GM19193 (cell line): ENCODE results near the gene UNC13C.

ENCODE experiments used
- POLR2A ChIP-seq: IDR thresholded peaks from 4 replicates; pipeline ENCODE4 v1.6.1; 2011; ENCODE audit not compliant: insufficient read depth, insufficient read length; ENCODE audit errors: extremely low read depth

The UNC13C gene

DNA sequence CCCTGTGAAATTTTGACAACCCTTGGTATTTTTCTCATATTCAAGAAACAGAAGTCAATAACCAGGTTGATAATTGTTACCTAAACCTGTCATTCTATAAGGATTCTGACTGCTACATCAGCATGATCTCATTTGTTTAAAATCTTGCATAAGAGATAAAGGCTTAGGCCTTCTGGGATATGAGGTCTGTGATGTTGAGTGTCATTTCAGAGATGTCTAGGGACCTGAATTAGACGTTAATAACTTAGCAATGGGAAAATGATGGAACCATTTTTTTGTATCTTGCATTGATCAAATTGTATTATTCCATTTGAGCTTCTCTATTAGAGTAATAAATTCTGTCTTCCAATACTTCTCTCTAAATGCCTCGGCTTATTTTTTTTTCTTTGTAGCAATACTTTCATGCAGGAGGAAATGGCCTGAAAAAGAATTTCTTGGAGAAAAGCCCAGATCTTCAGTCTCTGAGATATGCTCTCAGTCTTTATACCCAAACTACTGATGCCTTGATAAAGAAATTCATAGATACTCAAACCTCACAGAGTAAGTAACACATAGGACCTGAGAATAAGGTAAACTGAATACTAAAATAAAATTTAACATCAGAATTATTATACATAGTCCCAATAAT is 589.3 kb downstream of the UNC13C start:
- TF ChIP-seq POLR2A: no peak

DNA sequence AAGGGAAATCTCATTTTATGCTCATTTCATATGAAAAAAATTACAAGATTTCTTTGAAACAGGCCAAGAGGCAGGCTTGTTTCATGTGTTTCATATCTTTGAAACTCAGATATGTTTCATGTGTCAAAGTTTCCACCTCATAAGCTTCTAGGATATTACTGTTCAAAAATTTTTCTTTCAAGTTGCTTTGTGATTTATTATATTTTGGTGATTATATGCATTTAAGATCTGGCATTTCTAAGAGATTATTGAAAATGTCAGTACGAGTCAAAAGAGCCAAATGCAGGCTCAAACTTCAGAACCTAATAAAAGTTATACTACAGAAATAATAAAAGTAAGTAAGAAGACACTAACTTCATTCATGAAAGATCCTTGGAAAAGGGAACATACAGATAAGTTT is 590.1 kb downstream of the UNC13C start:
- TF ChIP-seq POLR2A: no peak

DNA sequence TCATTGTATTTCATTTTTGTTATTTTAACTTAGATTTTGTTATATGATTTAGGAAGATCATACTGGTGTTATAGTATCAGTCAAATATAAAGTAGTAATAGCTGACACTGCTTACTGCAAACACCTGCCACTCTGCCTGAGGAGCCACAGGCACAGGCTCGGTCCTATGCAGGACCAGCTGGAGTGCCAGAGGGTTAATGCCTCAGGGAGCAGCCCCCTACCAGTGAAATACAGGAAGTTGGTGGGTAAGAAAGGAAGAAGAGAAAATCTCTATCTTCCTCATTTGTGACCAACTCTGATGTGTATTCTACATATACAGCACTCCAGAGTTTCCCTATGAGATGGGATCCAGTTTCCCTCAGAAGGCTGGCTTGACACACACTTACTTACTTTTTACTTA is 593.3 kb downstream of the UNC13C start:
- TF ChIP-seq POLR2A: no peak

- no peak for TF ChIP-seq POLR2A
Observed at GRCh38 chr15:54575586-54575985, 597.3 kb downstream of the UNC13C start.

- TF ChIP-seq POLR2A: no peak
Observed at GRCh38 chr15:54576298-54576935, 598.2 kb downstream of the UNC13C start.

GRCh38 chr15:54577476-54578250 is 599.4 kb downstream of the UNC13C start:
- no peak for TF ChIP-seq POLR2A

DNA sequence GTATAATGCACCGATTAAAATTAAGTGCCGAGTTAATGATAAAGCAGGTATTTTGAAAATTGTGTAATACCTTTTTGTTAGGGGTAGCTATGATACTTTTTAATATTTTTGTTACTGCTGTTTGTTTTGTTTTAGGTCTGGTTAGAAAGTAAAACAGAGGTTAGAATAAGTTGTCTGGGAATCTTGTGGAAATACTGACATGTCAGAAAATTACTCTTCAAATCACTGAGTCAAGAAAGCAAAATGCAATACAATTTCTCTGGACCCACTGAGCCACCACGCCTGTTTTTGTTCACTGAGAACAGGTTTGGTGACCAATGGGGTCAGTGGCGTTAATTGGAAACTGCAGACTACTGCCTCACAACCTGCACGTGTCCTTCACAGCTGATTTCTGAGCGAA is 601.6 kb downstream of the UNC13C start:
- TF ChIP-seq POLR2A: no peak

DNA sequence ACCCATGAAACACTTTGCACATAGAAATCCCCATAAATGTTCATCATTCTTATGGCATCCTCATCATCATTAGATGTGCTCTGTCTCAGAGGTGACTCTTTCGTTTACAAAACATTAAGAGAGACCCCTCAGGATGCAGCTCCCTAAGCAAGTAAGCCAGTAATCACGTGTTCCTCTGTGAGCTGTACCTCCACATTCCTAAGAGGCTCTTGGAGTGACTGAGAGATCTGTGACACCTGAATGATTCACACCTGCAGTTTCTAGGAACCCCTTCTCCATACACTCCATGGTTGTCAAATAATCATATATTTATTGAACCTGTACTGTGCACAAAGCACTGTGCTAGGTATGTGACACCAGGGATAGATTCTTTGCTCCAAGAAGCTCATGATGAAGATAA is 602.4 kb downstream of the UNC13C start:
- TF ChIP-seq POLR2A: no peak

DNA sequence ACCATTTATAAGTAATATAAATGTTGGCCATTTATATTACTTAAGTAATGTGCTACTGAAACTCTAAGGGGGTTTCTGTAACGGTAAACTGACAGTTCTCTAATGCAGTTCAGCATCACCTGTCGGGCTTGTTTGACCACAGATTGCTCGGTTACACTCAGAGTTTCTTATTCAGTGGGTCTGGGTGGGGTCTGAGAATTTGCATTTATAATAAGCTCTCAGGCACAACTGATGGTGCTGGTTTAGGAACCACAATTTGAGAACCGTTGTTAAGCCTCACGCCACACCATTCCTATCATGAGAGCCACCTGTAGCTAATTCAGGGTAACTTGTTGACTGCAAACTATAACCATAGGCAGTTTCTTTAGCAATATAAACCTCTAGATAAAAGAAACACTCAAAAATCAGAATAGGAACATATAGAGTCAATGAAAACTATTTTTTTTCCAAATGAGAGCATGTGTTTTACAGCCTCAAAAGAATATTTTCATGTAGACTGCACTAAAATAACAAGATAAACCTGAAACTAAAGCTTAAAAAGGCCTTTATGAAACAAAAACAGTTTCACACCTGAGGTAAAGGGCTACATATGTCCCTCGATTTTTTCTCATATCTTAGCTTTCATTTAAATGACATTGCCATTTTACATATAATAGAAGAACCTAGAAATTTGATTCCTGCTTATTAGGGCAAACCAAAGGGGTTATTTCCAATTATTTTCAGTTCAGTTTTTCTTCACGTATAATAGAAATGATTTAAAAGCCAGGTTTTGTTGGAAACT is 604.8 kb downstream of the UNC13C start:
- no peak for TF ChIP-seq POLR2A

- TF ChIP-seq POLR2A: no peak
Observed at GRCh38 chr15:54585063-54585462, 606.8 kb downstream of the UNC13C start.

DNA sequence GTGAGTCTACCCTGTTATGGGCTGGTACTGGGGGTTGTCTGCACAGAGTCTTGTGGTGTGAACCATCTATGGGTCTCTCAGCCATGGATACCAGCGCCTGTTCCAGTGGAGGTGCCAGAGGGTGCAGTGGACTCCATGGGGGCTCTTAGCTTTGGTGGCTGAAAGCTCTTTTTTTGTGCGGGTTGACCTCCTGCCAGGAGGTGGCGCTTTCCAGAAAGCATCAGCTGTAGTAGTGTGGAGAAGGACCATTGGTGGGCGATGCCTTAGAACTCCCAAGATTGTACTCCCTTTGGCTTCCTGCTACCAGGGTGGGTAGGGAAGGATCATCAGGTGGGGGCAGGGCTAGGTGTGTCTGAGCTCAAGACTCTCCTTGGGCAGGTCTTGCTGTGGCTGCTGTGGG is 615.9 kb downstream of the UNC13C start:
- TF ChIP-seq POLR2A: no peak

- TF ChIP-seq POLR2A: no peak
Observed at GRCh38 chr15:54599386-54599785, 621.1 kb downstream of the UNC13C start.

DNA sequence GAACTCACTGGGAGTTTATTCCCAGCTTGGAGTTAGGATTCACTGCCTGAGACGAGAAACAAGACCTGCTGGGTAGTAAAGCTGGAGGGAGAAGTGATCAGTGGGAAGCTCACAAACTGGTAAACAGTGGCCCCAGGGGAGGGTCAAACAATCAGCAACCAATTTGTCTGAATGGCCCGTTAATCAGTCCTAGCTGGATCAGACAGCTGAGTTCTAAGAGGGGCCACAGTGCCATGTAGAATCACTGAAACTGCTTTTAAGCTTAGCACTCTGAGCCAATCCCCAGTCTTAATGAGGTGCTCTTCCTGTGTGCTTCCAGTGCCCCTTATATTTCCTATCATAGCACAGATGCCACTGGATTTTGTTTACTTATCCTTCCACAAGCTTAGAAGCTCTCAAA is 626.8 kb downstream of the UNC13C start:
- no peak for TF ChIP-seq POLR2A

DNA sequence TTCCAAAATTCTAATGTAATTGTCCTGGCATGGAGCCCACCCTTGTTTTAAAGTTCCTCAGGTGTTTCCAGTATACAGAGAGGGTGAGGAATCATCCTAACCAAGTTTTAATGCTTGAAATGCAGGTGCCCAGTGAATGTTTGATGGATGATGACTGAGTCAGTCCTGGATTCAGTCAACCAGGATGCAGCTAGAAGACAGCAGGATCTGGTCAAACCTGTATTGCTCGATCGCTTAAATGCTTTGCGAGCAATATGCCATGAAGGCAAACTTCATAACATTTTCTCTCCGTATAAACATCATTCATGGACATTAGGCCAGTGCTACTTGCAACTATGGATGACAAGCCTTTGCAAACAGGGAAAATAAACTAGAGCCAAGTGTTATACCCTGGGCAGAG is 627.3 kb downstream of the UNC13C start:
- TF ChIP-seq POLR2A: no peak
